ENCODE results near the gene LUC7L.
"Not testable (repeated sequence)": the region's sequence is repeated elsewhere in the genome, so short reads cannot be mapped to it uniquely, and the experiment has no call there.

DNA sequence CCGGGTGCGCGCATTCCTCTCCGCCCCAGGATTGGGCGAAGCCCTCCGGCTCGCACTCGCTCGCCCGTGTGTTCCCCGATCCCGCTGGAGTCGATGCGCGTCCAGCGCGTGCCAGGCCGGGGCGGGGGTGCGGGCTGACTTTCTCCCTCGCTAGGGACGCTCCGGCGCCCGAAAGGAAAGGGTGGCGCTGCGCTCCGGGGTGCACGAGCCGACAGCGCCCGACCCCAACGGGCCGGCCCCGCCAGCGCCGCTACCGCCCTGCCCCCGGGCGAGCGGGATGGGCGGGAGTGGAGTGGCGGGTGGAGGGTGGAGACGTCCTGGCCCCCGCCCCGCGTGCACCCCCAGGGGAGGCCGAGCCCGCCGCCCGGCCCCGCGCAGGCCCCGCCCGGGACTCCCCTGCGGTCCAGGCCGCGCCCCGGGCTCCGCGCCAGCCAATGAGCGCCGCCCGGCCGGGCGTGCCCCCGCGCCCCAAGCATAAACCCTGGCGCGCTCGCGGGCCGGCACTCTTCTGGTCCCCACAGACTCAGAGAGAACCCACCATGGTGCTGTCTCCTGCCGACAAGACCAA is 56.8 kb downstream of the LUC7L start, which contains the start of gene HBA2:
- not testable (repeated sequence) for TF ChIP-seq FOS (IDR thresholded peaks at IDR 0.05; ENCODE audit: borderline replicate concordance, extremely low read depth, insufficient read length); MYC (IDR thresholded peaks at IDR 0.05; ENCODE audit: insufficient read depth, insufficient read length, insufficient replicate concordance, low read length, severe bottlenecking); TCF7 (IDR thresholded peaks at IDR 0.05; ENCODE audit: borderline replicate concordance); PAX8 (IDR thresholded peaks at IDR 0.05)
- TF ChIP-seq, protein P1, sequence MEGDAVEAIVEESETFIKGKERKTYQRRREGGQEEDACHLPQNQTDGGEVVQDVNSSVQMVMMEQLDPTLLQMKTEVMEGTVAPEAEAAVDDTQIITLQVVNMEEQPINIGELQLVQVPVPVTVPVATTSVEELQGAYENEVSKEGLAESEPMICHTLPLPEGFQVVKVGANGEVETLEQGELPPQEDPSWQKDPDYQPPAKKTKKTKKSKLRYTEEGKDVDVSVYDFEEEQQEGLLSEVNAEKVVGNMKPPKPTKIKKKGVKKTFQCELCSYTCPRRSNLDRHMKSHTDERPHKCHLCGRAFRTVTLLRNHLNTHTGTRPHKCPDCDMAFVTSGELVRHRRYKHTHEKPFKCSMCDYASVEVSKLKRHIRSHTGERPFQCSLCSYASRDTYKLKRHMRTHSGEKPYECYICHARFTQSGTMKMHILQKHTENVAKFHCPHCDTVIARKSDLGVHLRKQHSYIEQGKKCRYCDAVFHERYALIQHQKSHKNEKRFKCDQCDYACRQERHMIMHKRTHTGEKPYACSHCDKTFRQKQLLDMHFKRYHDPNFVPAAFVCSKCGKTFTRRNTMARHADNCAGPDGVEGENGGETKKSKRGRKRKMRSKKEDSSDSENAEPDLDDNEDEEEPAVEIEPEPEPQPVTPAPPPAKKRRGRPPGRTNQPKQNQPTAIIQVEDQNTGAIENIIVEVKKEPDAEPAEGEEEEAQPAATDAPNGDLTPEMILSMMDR (IDR thresholded peaks at IDR 0.05 in 2 of 3, conservative IDR thresholded peaks at IDR 0.05 in 1 of 3; ENCODE audit: control insufficient read depth in 2 of 3, extremely low read depth in 1 of 3, insufficient read depth in 1 of 3, low read depth in 3 of 3, low read length in 3 of 3), result not testable (repeated sequence)
- TF ChIP-seq, protein P2, sequence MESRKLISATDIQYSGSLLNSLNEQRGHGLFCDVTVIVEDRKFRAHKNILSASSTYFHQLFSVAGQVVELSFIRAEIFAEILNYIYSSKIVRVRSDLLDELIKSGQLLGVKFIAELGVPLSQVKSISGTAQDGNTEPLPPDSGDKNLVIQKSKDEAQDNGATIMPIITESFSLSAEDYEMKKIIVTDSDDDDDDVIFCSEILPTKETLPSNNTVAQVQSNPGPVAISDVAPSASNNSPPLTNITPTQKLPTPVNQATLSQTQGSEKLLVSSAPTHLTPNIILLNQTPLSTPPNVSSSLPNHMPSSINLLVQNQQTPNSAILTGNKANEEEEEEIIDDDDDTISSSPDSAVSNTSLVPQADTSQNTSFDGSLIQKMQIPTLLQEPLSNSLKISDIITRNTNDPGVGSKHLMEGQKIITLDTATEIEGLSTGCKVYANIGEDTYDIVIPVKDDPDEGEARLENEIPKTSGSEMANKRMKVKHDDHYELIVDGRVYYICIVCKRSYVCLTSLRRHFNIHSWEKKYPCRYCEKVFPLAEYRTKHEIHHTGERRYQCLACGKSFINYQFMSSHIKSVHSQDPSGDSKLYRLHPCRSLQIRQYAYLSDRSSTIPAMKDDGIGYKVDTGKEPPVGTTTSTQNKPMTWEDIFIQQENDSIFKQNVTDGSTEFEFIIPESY (IDR thresholded peaks at IDR 0.05), result not testable (repeated sequence)
